BLaER1 (cell line): ENCODE measurements around the gene PWWP2A.
"Not testable (repeated sequence)": the region's sequence is repeated elsewhere in the genome, so short reads cannot be mapped to it uniquely, and the experiment has no call there.

Experiments
- H3K27ac ChIP-seq: shearing (Covaris generic); formaldehyde crosslinking; 2 replicates; pipeline ENCODE4 v1.8.1; 2022
- H3K27me3 ChIP-seq: shearing (Covaris generic); formaldehyde crosslinking; 2 replicates; pipeline ENCODE4 v1.8.1; 2022
- H3K36me3 ChIP-seq: shearing (Covaris generic); formaldehyde crosslinking; 2 replicates; pipeline ENCODE4 v1.8.1; 2022
- H3K4me1 ChIP-seq: shearing (Covaris generic); formaldehyde crosslinking; 2 replicates; pipeline ENCODE4 v1.8.1; 2022
- H3K4me2 ChIP-seq: shearing (Covaris generic); formaldehyde crosslinking; 2 replicates; pipeline ENCODE4 v1.8.1; 2022
- H3K4me3 ChIP-seq: shearing (Covaris generic); formaldehyde crosslinking; 2 replicates; pipeline ENCODE4 v1.8.1; 2022
- H3K9ac ChIP-seq: shearing (Covaris generic); formaldehyde crosslinking; 2 replicates; pipeline ENCODE4 v1.8.1; 2022
- H3K9me3 ChIP-seq: shearing (Covaris generic); formaldehyde crosslinking; 2 replicates; pipeline ENCODE4 v1.8.1; 2022
- H4K20me1 ChIP-seq: shearing (Covaris generic); formaldehyde crosslinking; 2 replicates; pipeline ENCODE4 v1.8.1; 2022
- Cebpa-rat ChIP-seq: shearing (Covaris generic); IDR thresholded peaks from 2 replicates; pipeline ENCODE4 v1.8.1; 2022

Gene PWWP2A

GRCh38 chr5:160159991-160160792 is 40.9 kb upstream of the PWWP2A start:
- H3K4me3 ChIP-seq: no peak overlapping the region
- no peak overlapping the region; the same call in 1 of the 2 replicates for H3K9ac ChIP-seq
- TF ChIP-seq Cebpa-rat: no peak
- peak overlapping the region; percentile 67 for H3K4me2 ChIP-seq
- no peaks in the 10 kb centered on the region for H3K27me3 ChIP-seq
- no peaks in the 10 kb centered on the region for H4K20me1 ChIP-seq
- peak overlapping the region; percentile 57; the same call in 1 of the 2 replicates for H3K27ac ChIP-seq
- H3K36me3 ChIP-seq: no peaks in the 10 kb centered on the region
- H3K4me1 ChIP-seq: peaks cover 54% of the 10 kb centered on the region
- no peaks in the 10 kb centered on the region for H3K9me3 ChIP-seq

- Histone ChIP-seq H4K20me1 (no peaks in the 10 kb centered on the region), H3K36me3 (no peaks in the 10 kb centered on the region), H3K4me3 (no peak overlapping the region), H3K27ac (no peak overlapping the region), H3K9ac (no peak overlapping the region), H3K4me2 (no peak overlapping the region), H3K27me3 (no peaks in the 10 kb centered on the region), H3K9me3 (no peaks in the 10 kb centered on the region), H3K4me1 (peaks cover 34% of the 10 kb centered on the region)
- TF ChIP-seq Cebpa-rat: no peak
These were observed 38.8 kb upstream of the PWWP2A start for GRCh38 chr5:160158087-160158486.

GRCh38 chr5:160155017-160155750 is 35.9 kb upstream of the PWWP2A start:
- no peaks in the 10 kb centered on the region for H3K36me3 ChIP-seq
- H3K9me3 ChIP-seq: no peaks in the 10 kb centered on the region
- no peak overlapping the region for H3K27ac ChIP-seq
- no peak overlapping the region for H3K4me2 ChIP-seq
- TF ChIP-seq Cebpa-rat: peak; percentile 67; the same call in 1 of the 2 replicates
- H3K27me3 ChIP-seq: no peaks in the 10 kb centered on the region
- peaks cover 31% of the 10 kb centered on the region for H3K4me1 ChIP-seq
- H4K20me1 ChIP-seq: no peaks in the 10 kb centered on the region
- H3K4me3 ChIP-seq: no peak overlapping the region
- H3K9ac ChIP-seq: no peak overlapping the region

- Histone ChIP-seq H3K9ac (no peak overlapping the region), H3K9me3 (no peaks in the 10 kb centered on the region), H3K27me3 (no peaks in the 10 kb centered on the region), H3K27ac (no peak overlapping the region), H3K4me2 (peak overlapping the region; percentile 52), H3K36me3 (no peaks in the 10 kb centered on the region), H3K4me3 (no peak overlapping the region), H4K20me1 (no peaks in the 10 kb centered on the region), H3K4me1 (peaks cover 21% of the 10 kb centered on the region)
- TF ChIP-seq Cebpa-rat: no peak
These were observed 33.7 kb upstream of the PWWP2A start for GRCh38 chr5:160152901-160153300.

DNA sequence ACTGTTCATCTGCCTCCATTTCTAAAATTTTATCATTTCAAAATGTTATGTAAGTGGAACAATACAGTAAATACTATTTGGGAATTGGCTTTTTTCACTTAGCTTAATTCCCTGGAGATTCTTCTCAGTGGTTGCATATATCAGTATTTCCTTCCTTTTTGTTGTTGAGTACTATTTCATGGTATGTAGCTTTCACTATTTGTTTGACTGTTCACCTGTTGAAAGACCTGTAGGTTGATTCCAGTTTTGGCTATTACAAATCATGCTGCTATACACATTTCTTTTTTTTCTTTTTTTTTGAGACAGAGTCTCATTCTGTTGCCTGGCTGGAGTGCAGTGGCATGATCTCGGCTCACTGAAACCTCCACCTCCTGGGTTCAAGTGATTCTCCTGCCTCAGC is 33.0 kb upstream of the PWWP2A start:
- Histone ChIP-seq H3K27ac (no peak overlapping the region), H3K4me2 (peak overlapping the region; percentile 52), H3K4me3 (no peak overlapping the region), H3K9me3 (no peaks in the 10 kb centered on the region), H4K20me1 (no peaks in the 10 kb centered on the region), H3K27me3 (no peaks in the 10 kb centered on the region), H3K9ac (no peak overlapping the region), H3K4me1 (peaks cover 21% of the 10 kb centered on the region), H3K36me3 (no peaks in the 10 kb centered on the region)
- TF ChIP-seq Cebpa-rat: no peak

DNA sequence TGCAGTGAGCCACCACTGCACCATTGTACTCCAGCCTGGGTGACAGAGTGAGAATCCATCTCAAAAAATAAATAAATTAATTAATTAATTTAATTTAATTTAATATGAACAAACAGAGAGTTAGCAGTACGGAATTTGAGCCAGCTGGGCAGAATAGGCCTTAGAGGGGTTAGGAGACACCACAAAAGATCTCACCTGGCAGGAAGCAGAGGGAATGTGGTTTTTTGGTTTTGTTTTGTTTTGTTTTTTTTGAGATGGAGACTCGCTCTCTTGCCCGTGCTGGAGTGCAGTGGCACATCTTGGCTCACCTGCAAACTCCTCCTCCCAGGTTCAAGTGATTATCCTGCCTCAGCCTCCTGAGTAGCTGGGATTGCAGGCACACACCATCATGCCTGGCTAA is 31.8 kb upstream of the PWWP2A start:
- TF ChIP-seq Cebpa-rat: no peak

GRCh38 chr5:160150381-160150780 is 31.1 kb upstream of the PWWP2A start:
- Histone ChIP-seq H3K9ac (no peak overlapping the region), H3K27me3 (no peaks in the 10 kb centered on the region), H3K9me3 (no peaks in the 10 kb centered on the region), H3K4me1 (peaks cover 21% of the 10 kb centered on the region), H4K20me1 (no peaks in the 10 kb centered on the region), H3K36me3 (no peaks in the 10 kb centered on the region), H3K27ac (no peak overlapping the region), H3K4me3 (no peak overlapping the region), H3K4me2 (no peak overlapping the region)
- TF ChIP-seq Cebpa-rat: no peak

More for the DNA sequence above, 31.8 kb upstream of the PWWP2A start:
- no peaks in the 10 kb centered on the region for H4K20me1 ChIP-seq
- H3K4me2 ChIP-seq: peak overlapping the region; percentile 24; the same call in 1 of the 2 replicates
- peaks cover 21% of the 10 kb centered on the region for H3K4me1 ChIP-seq
- H3K9me3 ChIP-seq: no peaks in the 10 kb centered on the region
- H3K4me3 ChIP-seq: no peak overlapping the region
- H3K36me3 ChIP-seq: no peaks in the 10 kb centered on the region
- no peak overlapping the region for H3K27ac ChIP-seq
- H3K9ac ChIP-seq: no peak overlapping the region
- no peaks in the 10 kb centered on the region for H3K27me3 ChIP-seq

GRCh38 chr5:160144436-160144835 is 25.2 kb upstream of the PWWP2A start:
- not testable (repeated sequence) for H3K36me3 ChIP-seq, H3K4me3 ChIP-seq, H3K9ac ChIP-seq, H4K20me1 ChIP-seq, H3K9me3 ChIP-seq, H3K4me2 ChIP-seq, H3K27ac ChIP-seq, H3K27me3 ChIP-seq, H3K4me1 ChIP-seq

GRCh38 chr5:160134332-160134731 is 15.1 kb upstream of the PWWP2A start:
- Histone ChIP-seq H3K4me3 (no peak overlapping the region), H3K27ac (no peak overlapping the region), H3K4me2 (no peak overlapping the region), H3K27me3 (no peaks in the 10 kb centered on the region), H3K9ac (no peak overlapping the region), H4K20me1 (no peaks in the 10 kb centered on the region), H3K4me1 (peaks cover 19% of the 10 kb centered on the region), H3K9me3 (peaks cover 3% of the 10 kb centered on the region; the same call in 1 of the 2 replicates), H3K36me3 (no peaks in the 10 kb centered on the region)
- TF ChIP-seq Cebpa-rat: no peak

- H3K27me3 ChIP-seq: no peaks in the 10 kb centered on the region
- H3K4me2 ChIP-seq: no peak overlapping the region
- H3K27ac ChIP-seq: no peak overlapping the region
- H3K9ac ChIP-seq: no peak overlapping the region
- H3K4me1 ChIP-seq: peaks cover 15% of the 10 kb centered on the region
- no peak for TF ChIP-seq Cebpa-rat
- H3K9me3 ChIP-seq: peaks cover 7% of the 10 kb centered on the region
- no peaks in the 10 kb centered on the region for H3K36me3 ChIP-seq
- H4K20me1 ChIP-seq: no peaks in the 10 kb centered on the region
- no peak overlapping the region for H3K4me3 ChIP-seq
These were observed 14.7 kb upstream of the PWWP2A start for GRCh38 chr5:160133918-160134304.
